HepG2 (cell line): ENCODE results near the gene KLRC2.
"Not testable (repeated sequence)": the region's sequence is repeated elsewhere in the genome, so short reads cannot be mapped to it uniquely, and the experiment has no call there.

Experiments used
- ATF3 ChIP-seq: sonication (generic); formaldehyde crosslinking; IDR thresholded peaks from 2 replicates; pipeline ENCODE4 v1.4.0; 2020; ENCODE audit warnings: missing genetic modification reagents
- EP300 ChIP-seq, 3 experiments: sonication (generic) in 1 of 3; formaldehyde crosslinking in 1 of 3; IDR thresholded peaks; 2 replicates each; pipeline versions ENCODE4 v1.5.1 to v1.6.1; 2011 to 2020; ENCODE audit warnings: low read depth in 2 of 3, low read length in 2 of 3, borderline replicate concordance in 1 of 3, improper control_type of control experiment in 1 of 3, mild to moderate bottlenecking in 1 of 3, missing genetic modification reagents in 1 of 3, moderate library complexity in 1 of 3
- GABPA ChIP-seq, 2 experiments: IDR thresholded peaks; 2 replicates each; pipeline ENCODE4 v1.6.1; 2011 to 2016; ENCODE audit warnings: low read depth in 2 of 2, low read length in 1 of 2, missing biosample characterization in 1 of 2, missing genetic modification characterization in 1 of 2
- HBP1 ChIP-seq: IDR thresholded peaks from 2 replicates; pipeline ENCODE4 v1.6.1; 2016; ENCODE audit warnings: low read depth, control low read depth
- MIXL1 ChIP-seq: IDR thresholded peaks from 2 replicates; pipeline ENCODE4 v1.6.1; 2016
- RXRA ChIP-seq: sonication (generic); formaldehyde crosslinking; IDR thresholded peaks from 2 replicates; pipeline ENCODE4 v1.5.1; 2020; ENCODE audit warnings: missing genetic modification reagents
- TFAP4 ChIP-seq: sonication (generic); IDR thresholded peaks from 2 replicates; pipeline ENCODE4 v1.6.1; 2016; ENCODE audit warnings: low read depth, borderline replicate concordance
- THAP9 ChIP-seq: sonication (generic); formaldehyde crosslinking; IDR thresholded peaks from 2 replicates; pipeline ENCODE4; 2020; ENCODE audit warnings: missing genetic modification reagents, mild to moderate bottlenecking, borderline replicate concordance
- ZNF441 ChIP-seq: sonication (generic); formaldehyde crosslinking; IDR thresholded peaks from 2 replicates; pipeline ENCODE4 v1.7.0; 2021; ENCODE audit warnings: missing genetic modification reagents, borderline replicate concordance

- not testable (repeated sequence) for TF ChIP-seq ZNF441 (CRISPR knock-in tag); RXRA (CRISPR knock-in tag); MIXL1 (CRISPR knock-in tag); ATF3 (CRISPR knock-in tag); THAP9 (CRISPR knock-in tag); TFAP4; GABPA (IDR thresholded peaks at IDR 0.05; ENCODE audit: low read depth, low read length); GABPA (CRISPR knock-in tag; IDR thresholded peaks at IDR 0.05; ENCODE audit: low read depth); EP300 (IDR thresholded peaks at IDR 0.05; ENCODE audit: low read depth in 2 of 2, low read length in 2 of 2); EP300 (CRISPR knock-in tag; IDR thresholded peaks at IDR 0.05; ENCODE audit: borderline replicate concordance); HBP1 (CRISPR knock-in tag)
Observed at GRCh38 chr12:10387498-10387897, 48.3 kb downstream of the KLRC2 start.
